GM12891 (cell line): ENCODE measurements around the gene HLX.

ENCODE experiments used
- POLR2A ChIP-seq: IDR thresholded peaks from 2 replicates; pipeline ENCODE4 v1.6.1; 2011; ENCODE audit warnings: low read depth, low read length, control low read depth
- POLR2AphosphoS5 ChIP-seq: IDR thresholded peaks from 2 replicates; pipeline ENCODE4 v1.6.1; 2011; ENCODE audit warnings: low read depth, low read length, control low read depth
- POU2F2 ChIP-seq: IDR thresholded peaks from 2 replicates; pipeline ENCODE4 v1.6.1; 2011; ENCODE audit warnings: low read depth, mild to moderate bottlenecking, control low read depth, low read length, moderate library complexity
- TAF1 ChIP-seq: IDR thresholded peaks from 2 replicates; pipeline ENCODE4 v1.6.1; 2011; ENCODE audit warnings: low read depth, low read length, control low read depth

DNA sequence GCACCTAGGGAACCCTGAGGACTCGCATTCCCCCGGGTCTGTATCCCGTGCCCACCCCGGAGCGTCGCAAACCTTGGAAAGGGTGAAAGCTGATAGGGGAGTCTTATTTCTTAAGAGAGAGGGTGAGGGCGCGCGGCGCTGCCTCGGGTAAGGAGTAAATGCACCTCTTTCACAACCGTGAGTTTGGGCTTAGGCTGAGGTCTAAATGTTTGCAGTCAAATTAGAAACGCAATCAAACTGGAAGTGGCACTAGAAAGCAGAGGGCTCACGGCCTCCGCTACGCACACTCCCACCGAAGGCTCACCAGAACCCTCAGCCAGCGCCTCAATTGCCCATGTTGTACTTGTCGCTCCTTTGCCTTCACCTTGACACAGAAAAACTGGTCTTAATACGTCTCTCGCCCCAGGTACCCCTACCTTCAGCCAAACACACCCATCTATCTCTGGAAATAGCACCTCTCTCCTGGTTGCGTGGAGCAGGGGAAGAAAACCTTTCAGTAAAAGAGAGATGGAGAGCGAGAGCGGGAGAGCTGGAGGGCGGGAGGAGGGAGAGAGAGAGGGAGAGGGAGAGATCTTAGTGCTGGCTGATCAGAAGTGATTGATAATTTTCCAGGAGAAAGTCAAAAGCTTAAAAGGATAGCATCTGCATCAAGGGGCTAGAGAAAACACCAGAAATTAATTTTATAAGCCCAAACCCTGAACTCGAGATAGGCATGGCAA is 1.7 kb upstream of the HLX start:
- TF ChIP-seq POLR2A (no peak), POLR2AphosphoS5 (no peak), TAF1 (no peak), POU2F2 (no peak)
